ENCODE data around the gene EEFSEC. TPM values are rescaled to one million over a fixed set of nuclear protein-coding genes. Genes with fewer than 3 reads are reported as not detected.

Gene EEFSEC
- total and polyA plus RNA-seq, 11 donors: 17.5 to 48.0 (median 22.5) TPM

- no peak overlapping the region for H3K4me3 ChIP-seq
- intact Hi-C loops (cut with DNase I): no loop called here
- 92 to 98% (median 95%) methylated on average over 5 of the region's 5 CpGs for WGBS, 4 donors
- peaks cover 0 to 8% (median 0%) of the 10 kb centered on the region in 9 donors for H3K36me3 ChIP-seq
- no peak overlapping the region for H3K27ac ChIP-seq
- no peak for ATAC-seq
- TF ChIP-seq POLR2A (IDR thresholded peaks at IDR 0.05) (no peak), CTCF (IDR thresholded peaks at IDR 0.05) (no peak)
- peaks cover 3 to 51% (median 25%) of the 10 kb centered on the region in 12 donors for H3K4me1 ChIP-seq
- no peaks in the 10 kb centered on the region for H3K27me3 ChIP-seq
- H3K9me3 ChIP-seq: no peaks in the 10 kb centered on the region
- no peak for DNase-seq
Measured at GRCh38 chr3:128372281-128372680, 219.0 kb downstream of the EEFSEC start.

GRCh38 chr3:128372707-128373533 is 219.6 kb downstream of the EEFSEC start:
- intact Hi-C loops (cut with DNase I): no loop called here
- H3K9me3 ChIP-seq: no peaks in the 10 kb centered on the region
- DNase-seq: no peak
- peaks cover 0 to 4% (median 0%) of the 10 kb centered on the region in 9 donors for H3K36me3 ChIP-seq
- no peak overlapping the region for H3K4me3 ChIP-seq
- no peak overlapping the region for H3K27ac ChIP-seq
- whole genome bisulfite sequencing, 4 donors: 93 to 97% (median 94%) methylated on average over 10 of the region's 10 CpGs
- peaks cover under 1 to 49% (median 23%) of the 10 kb centered on the region in 12 donors for H3K4me1 ChIP-seq
- TF ChIP-seq CTCF (IDR thresholded peaks at IDR 0.05): no peak
- no peak for TF ChIP-seq POLR2A (IDR thresholded peaks at IDR 0.05)
- H3K27me3 ChIP-seq: no peaks in the 10 kb centered on the region
- ATAC-seq: no peak

GRCh38 chr3:128374746-128375445 is 221.6 kb downstream of the EEFSEC start:
- no peak overlapping the region for H3K27ac ChIP-seq
- DNase-seq (no peak), ATAC-seq (no peak)
- H3K9me3 ChIP-seq: no peaks in the 10 kb centered on the region
- intact Hi-C loops (cut with DNase I): no loop called here
- WGBS, 4 donors: 67 to 96% (median 90%) methylated on average over 2 of the region's 2 CpGs
- H3K36me3 ChIP-seq: peaks cover 0 to 4% (median 0%) of the 10 kb centered on the region in 9 donors
- H3K4me1 ChIP-seq: peaks cover 0 to 45% (median 22%) of the 10 kb centered on the region in 12 donors
- H3K4me3 ChIP-seq: no peak overlapping the region
- no peaks in the 10 kb centered on the region for H3K27me3 ChIP-seq
- TF ChIP-seq CTCF (IDR thresholded peaks at IDR 0.05): no peak
- no peak for TF ChIP-seq POLR2A (IDR thresholded peaks at IDR 0.05)

- no peak for TF ChIP-seq POLR2A (IDR thresholded peaks at IDR 0.05)
- TF ChIP-seq CTCF (IDR thresholded peaks at IDR 0.05): no peak
- peaks cover 0 to 4% (median 0%) of the 10 kb centered on the region in 9 donors for H3K36me3 ChIP-seq
- no peaks in the 10 kb centered on the region for H3K27me3 ChIP-seq
- no peaks in the 10 kb centered on the region for H3K9me3 ChIP-seq
- ATAC-seq (no peak), DNase-seq (no peak)
- intact Hi-C loops (cut with DNase I): no loop called here
- no peak overlapping the region for H3K4me3 ChIP-seq
- H3K27ac ChIP-seq: no peak overlapping the region
- peaks cover 0 to 29% (median 19%) of the 10 kb centered on the region in 12 donors for H3K4me1 ChIP-seq
Measured at GRCh38 chr3:128376516-128376915, 223.2 kb downstream of the EEFSEC start.
